IPS DF 6.9 (cell line): Measurements from ENCODE around the gene ESRRB.

ENCODE experiments used
- DNase-seq: peaks from one replicate; pipeline ENCODE4 v3.0.0-alpha.2; 2013; ENCODE audit warnings: low read depth, low spot score
- H3K27ac ChIP-seq: one replicate; pipeline ENCODE4 v1.5.1; 2013; ENCODE audit warnings: low read length, control low read depth
- H3K27me3 ChIP-seq: 2 replicates; pipeline ENCODE4 v1.6.1; 2013; ENCODE audit warnings: mild to moderate bottlenecking, low read length; ENCODE audit not compliant: control insufficient read depth, insufficient read depth
- H3K36me3 ChIP-seq: 2 replicates; pipeline ENCODE4 v1.6.1; 2013; ENCODE audit warnings: low read length; ENCODE audit not compliant: control insufficient read depth, insufficient read depth
- H3K4me1 ChIP-seq: 2 replicates; pipeline ENCODE4 v1.6.1; 2013; ENCODE audit warnings: low read length; ENCODE audit not compliant: control insufficient read depth, insufficient read depth
- H3K4me3 ChIP-seq: 2 replicates; pipeline ENCODE4 v1.5.1; 2013; ENCODE audit warnings: mild to moderate bottlenecking, low read length
- H3K9me3 ChIP-seq: 2 replicates; pipeline ENCODE4 v1.6.1; 2013; ENCODE audit warnings: low read length, inconsistent platforms; ENCODE audit not compliant: control insufficient read depth, insufficient read depth
- WGBS: extraction: QIAGEN DNeasy Blood & Tissue Kit; methylation state at CpG from one replicate; pipeline ENCODE4 v1.1.7; 2013; ENCODE audit warnings: mixed read lengths, missing lambda C conversion rate; ENCODE audit not compliant: insufficient read length, insufficient coverage; 5-methylcytosine and 5-hydroxymethylcytosine counted together

The ESRRB gene

DNA sequence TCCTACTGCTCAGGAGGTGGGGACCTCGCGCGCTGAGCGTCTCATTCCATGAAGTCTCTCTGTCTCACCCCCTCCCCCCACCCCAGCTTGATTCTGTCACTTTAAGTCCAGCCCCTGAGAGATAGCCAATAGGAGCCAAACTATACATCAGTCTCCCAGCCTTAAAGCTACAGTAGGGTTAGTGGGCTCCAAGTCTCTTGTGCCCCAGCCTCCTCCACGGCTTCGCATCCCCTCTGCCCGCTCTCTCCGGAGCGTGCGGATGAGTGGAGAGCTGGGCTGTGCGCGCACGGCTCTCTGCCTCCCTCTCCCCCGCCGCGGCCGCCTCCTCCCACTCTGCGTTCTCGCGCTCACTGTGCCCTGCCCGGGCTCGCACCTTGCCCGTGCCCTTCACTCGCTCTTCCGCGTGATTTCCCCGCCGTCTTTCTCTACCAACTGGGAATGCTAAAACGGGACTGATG is at the start of gene ESRRB:
ESRRB (plus strand) TSS at position 191 of the 458 bp plus-strand sequence; CDS start at position 456, 265 bp downstream.
- H3K27me3 ChIP-seq = peaks cover 42% of the 10 kb centered on the region

DNA sequence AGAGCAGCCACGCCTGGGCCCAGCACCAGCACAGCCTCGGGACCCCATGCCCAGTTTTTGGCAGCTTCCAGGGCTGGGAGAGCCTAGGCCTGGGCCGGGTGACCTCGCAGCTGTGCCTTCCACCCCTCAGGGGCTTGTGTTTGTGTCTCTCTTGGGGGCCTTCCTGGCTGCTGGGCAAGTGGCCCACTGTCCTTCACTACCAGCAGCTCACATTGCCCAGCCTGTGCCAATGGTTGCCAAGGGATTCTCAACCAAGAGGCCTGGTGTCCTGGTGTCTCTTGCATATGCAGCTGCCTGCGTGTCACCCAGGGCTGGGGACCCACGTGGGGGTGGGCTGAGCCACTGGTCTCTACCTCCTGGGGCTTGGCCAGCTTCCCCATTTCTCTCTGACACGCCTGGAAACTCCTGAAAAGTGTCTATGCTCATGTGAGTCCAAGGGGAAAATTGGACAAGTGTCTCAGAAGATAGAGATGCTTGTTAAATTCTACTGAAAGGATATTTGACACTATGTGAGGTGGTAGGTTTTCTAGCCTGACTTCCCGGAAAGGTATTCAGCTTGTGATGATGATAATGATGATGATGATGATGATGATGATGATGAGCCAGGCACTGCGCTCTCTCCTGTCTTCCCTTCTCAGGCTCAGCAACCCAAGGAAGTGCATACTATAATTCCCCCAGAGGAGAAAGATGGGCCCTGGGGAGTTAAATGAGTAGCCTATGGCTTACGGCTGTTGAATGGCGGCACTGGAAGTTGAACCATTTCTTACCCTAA is 48.8 kb upstream of the ESRRB start:
- no peaks in the 10 kb centered on the region; the same call in 1 of the 2 replicates for H3K27me3 ChIP-seq
- H3K9me3 ChIP-seq = no peaks in the 10 kb centered on the region
- no peak overlapping the region for H3K4me3 ChIP-seq
- peaks cover 14% of the 10 kb centered on the region; the same call in 1 of the 2 replicates for H3K4me1 ChIP-seq
- H3K27ac ChIP-seq = no peak overlapping the region
- no CpG with 5 or more reads among the region's 11 CpGs for WGBS
- no peaks in the 10 kb centered on the region for H3K36me3 ChIP-seq
- DNase-seq = no peak

More for the DNA sequence above, at the start of gene ESRRB:
- no peaks in the 10 kb centered on the region for H3K36me3 ChIP-seq
- H3K4me3 ChIP-seq = peak within 1 kb of the TSS; percentile 77; the same call in 1 of the 2 replicates
- peaks cover 3% of the 10 kb centered on the region for H3K4me1 ChIP-seq
- DNase-seq = peak; percentile 52
- H3K9me3 ChIP-seq = no peaks in the 10 kb centered on the region
- H3K27ac ChIP-seq = no peak within 1 kb of the TSS
- WGBS = no CpG with 5 or more reads among the region's 29 CpGs

DNA sequence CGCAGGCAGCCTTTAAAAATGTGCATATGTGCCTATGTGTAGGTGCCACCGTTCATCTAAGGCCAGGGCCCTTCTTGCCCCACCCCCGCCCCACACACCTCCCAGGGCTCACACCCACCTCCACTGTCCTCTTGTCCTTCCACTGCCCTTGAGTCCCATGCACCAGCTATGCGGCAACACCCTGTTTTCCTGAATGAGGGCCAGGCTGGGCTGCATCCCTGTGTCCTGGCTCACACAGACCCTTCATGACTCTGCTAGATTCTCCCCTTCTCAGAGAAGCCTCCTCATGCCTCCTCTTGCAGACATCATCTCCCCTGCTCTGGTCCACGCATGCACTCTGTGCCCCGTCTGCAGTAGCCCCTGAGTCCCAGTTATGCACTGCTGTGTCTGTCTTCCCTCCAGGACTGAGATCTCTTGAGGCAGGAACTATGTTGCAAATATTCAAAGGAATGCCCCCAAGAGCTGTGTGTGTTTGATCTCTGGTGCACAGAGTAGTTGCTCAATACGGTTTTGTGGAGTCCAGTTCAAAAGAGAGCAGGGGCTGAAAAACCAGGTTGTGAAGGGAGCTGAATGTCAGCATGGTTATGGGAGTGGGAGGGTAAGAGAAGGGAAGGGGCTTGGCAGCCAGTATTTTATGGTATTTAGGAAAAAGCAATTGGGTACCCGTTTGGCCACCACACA is 47.3 kb upstream of the ESRRB start:
- Histone ChIP-seq H3K9me3 (no peaks in the 10 kb centered on the region), H3K27ac (no peak overlapping the region), H3K4me3 (no peak overlapping the region), H3K4me1 (peaks cover 14% of the 10 kb centered on the region; the same call in 1 of the 2 replicates), H3K27me3 (no peaks in the 10 kb centered on the region; the same call in 1 of the 2 replicates), H3K36me3 (no peaks in the 10 kb centered on the region)
- no peak for DNase-seq
- no CpG with 5 or more reads among the region's 8 CpGs for WGBS

DNA sequence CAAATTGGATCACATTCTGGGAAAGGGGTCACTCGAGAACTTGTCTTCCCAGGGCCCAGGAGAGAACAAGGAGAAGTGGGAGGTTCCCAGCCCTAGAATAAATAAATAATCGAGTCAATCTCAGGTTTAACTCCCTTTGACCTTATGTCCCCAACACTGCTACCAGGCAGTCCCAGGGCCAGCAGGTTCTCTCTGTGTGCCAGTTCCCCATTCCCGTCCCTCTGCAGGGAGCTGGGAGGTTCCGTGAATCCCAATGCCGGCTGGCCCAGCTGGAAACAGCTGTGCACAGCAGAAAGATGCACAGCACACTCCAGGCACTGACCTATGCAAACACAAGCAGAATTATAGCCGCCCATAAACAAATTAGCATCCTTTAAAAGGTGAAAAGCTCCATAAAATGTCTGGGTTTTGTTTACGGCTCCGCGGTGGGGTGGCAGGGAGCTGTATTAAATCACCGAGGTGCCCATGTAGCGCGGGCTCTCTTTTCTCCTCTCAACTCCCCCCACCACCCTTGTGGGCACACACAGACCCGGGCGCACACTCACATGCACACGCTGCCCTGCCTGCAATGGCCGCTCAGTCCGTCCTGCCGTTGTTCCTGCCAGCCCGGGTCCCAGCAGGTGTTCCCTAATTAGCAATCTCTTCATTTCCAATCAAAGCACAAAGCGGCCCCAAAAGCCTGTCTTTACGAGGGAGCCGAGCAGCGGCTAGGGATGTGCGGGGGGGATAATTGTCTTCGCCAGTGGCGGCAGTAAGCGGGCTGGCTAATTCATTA is 46.6 kb upstream of the ESRRB start:
- H3K4me1 ChIP-seq = peaks cover 14% of the 10 kb centered on the region; the same call in 1 of the 2 replicates
- DNase-seq = no peak
- H3K27ac ChIP-seq = no peak overlapping the region
- no peaks in the 10 kb centered on the region for H3K36me3 ChIP-seq
- no peaks in the 10 kb centered on the region for H3K9me3 ChIP-seq
- WGBS = no CpG with 5 or more reads among the region's 27 CpGs
- H3K27me3 ChIP-seq = no peaks in the 10 kb centered on the region; the same call in 1 of the 2 replicates
- peak overlapping the region; percentile 16; the same call in 1 of the 2 replicates for H3K4me3 ChIP-seq

DNA sequence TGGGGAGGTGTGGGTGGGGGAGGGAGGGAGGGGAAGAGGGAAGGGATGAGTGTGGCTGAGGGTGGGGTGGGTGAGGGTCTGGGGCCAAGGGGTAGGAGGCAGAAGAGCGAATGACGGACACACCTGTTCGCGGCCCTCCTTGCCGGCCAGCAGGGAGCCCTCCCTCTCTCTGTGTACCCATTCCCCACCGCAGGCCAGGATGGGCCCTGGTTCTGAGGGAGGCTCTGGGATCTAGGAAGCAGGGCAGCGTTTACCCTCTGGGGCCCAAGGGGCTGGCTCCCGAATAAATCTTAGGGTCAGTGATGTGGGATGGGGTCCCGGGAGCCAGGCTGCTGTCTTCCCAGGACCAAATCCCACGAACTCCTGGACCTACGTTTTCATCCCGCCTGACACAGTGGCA is 46.0 kb upstream of the ESRRB start:
- H3K9me3 ChIP-seq = no peaks in the 10 kb centered on the region
- no peak overlapping the region for H3K27ac ChIP-seq
- H3K36me3 ChIP-seq = no peaks in the 10 kb centered on the region
- H3K4me1 ChIP-seq = peaks cover 17% of the 10 kb centered on the region
- WGBS = no CpG with 5 or more reads among the region's 12 CpGs
- no peak overlapping the region; the same call in 1 of the 2 replicates for H3K4me3 ChIP-seq
- no peaks in the 10 kb centered on the region; the same call in 1 of the 2 replicates for H3K27me3 ChIP-seq
- no peak for DNase-seq

DNA sequence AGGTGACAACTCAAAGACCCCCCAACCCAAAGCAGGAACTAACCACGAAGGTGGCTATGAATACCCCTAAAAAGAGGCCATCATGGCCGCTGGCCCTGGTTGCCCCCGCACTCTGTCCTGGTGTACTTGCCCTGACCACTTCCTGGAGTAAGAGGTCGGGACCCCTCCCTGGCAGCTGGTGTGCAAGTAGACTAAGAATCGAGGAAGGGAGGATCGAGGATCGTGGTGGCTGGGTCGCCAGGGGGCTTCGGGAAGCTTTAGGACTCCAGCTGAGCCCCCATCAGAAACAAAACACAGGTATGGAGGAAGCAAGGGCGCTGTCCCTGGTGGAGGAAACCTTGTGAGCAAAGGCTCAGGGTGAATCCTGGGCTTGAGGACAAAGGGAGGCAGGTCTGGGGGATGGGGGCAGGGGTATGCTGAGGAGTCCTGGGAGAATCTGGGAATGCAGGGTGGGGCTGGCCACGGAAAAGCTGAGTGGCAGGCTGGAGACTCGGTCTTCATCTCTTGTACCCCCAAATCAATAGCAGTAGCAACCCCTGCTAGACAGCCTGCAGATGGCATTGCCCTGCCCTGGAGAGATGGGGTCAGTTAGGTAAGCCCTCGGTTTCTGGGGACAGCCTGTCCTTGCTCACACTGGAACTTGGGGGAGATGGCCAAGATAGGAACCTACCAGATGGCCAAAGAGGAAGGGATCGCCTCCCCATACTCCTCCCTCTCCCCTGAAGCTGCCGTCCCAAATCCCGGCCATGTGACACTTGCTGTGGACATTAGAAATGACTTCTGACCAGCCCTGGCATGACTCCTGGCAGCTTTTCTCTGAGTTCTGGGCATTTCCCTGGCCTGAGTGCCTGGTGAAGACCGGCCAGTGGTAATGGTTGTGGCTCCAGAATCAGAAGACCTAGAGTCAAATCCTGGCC is 45.3 kb upstream of the ESRRB start:
- DNase-seq = no peak
- no CpG with 5 or more reads among the region's 17 CpGs for WGBS
- Histone ChIP-seq H3K27me3 (no peaks in the 10 kb centered on the region; the same call in 1 of the 2 replicates), H3K9me3 (no peaks in the 10 kb centered on the region), H3K36me3 (no peaks in the 10 kb centered on the region), H3K4me1 (peaks cover 17% of the 10 kb centered on the region), H3K27ac (no peak overlapping the region), H3K4me3 (no peak overlapping the region)

DNA sequence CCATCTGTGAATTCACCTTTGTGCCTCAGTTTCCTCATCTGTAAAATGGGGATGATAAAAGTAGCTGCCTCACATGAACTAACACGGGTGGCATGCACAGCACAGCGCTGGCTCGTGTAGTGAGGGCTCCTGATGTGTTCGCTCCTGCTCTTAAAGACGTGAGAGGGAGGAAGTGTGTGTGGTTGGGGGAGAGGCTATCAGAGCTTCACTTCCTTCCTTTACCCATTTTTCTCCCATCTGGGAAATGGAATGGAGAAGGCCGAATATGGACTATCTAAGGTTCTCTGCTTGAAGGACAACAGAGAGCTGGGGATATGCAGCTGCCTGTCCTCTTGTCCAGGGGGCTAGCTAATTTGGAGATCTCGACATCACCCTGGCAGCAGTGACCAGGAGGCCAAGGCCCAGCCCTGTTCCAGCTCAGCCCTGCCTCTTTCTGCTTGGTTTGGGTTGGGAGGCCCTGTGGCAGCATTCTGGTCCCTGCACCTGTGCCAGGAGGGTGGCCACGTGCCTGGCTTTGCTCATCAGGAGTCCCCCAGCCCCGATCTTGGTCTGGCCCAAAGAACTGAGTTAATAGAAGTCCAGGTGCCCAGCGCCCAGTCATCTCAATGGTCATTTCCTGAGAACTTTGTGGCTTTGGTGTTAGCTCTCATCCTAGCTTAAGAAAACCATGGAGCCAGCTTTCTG is 44.5 kb upstream of the ESRRB start:
- DNase-seq = no peak
- no peaks in the 10 kb centered on the region; the same call in 1 of the 2 replicates for H3K27me3 ChIP-seq
- H3K9me3 ChIP-seq = no peaks in the 10 kb centered on the region
- peaks cover 17% of the 10 kb centered on the region for H3K4me1 ChIP-seq
- WGBS = no CpG with 5 or more reads among the region's 10 CpGs
- no peak overlapping the region for H3K27ac ChIP-seq
- H3K36me3 ChIP-seq = no peaks in the 10 kb centered on the region
- H3K4me3 ChIP-seq = no peak overlapping the region

DNA sequence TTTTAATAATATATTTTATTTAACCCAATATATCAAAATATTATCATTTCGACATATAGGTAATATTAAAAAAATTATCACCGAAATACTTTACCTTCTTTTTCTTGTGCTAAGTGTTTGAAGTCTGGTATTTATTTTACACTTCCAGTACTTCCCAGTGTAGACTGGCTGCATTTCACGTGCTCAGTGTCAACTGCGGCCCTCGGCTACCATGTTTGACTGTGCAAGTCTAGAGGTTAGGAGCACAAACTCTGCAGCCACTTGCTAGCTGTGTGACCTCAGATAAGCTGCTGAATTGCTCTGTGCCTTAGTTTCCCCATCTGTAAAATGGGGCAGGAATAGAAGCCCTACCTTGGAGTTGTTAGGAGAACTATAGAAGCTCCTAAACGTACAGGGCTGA is 42.3 kb upstream of the ESRRB start:
- Histone ChIP-seq H3K27me3 (no peaks in the 10 kb centered on the region; the same call in 1 of the 2 replicates), H3K4me3 (no peak overlapping the region), H3K36me3 (no peaks in the 10 kb centered on the region), H3K27ac (no peak overlapping the region), H3K4me1 (peaks cover 13% of the 10 kb centered on the region), H3K9me3 (no peaks in the 10 kb centered on the region)
- no peak for DNase-seq
- no CpG with 5 or more reads among the region's 6 CpGs for WGBS

DNA sequence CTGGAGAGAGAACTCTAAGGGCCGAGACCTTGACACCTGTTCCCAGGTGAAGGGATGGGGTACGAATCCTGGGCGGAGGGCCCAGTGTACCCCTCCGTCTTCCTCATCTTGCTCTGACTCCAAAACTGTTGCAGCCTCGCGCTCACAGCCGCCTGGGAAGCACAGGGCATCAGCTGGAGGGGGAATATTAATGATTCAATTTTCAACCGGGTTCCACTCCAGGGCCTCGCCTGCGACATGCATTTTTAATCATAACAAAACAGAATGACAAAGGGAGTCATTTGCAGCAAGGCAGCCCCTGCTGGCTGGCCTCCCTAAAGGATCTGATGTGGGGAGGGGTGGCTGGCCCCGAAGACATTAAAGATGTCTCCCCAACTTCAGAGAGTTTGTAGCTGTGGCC is 41.6 kb upstream of the ESRRB start:
- H3K27ac ChIP-seq = no peak overlapping the region

More for the DNA sequence above, 41.6 kb upstream of the ESRRB start:
- Histone ChIP-seq H3K9me3 (no peaks in the 10 kb centered on the region), H3K36me3 (no peaks in the 10 kb centered on the region), H3K27me3 (no peaks in the 10 kb centered on the region), H3K4me1 (peaks cover 9% of the 10 kb centered on the region), H3K4me3 (no peak overlapping the region)
- no CpG with 5 or more reads among the region's 11 CpGs for WGBS
- no peak for DNase-seq
